H1 (cell line): Measurements from ENCODE around the gene TMEM164. TPM values are rescaled to one million over a fixed set of nuclear protein-coding genes. Genes with fewer than 3 reads are reported as not detected.

Source experiments
- CTCF ChIA-PET: fragments of 300-600 bp; sonication (Branson Sonifier 250); formaldehyde crosslinking; loops from one replicate; lab custom pipeline; 2021; ENCODE audit not compliant: partially characterized antibody; lab: Charles Lee
- POLR2A ChIA-PET: fragments of 300-600 bp; sonication (Branson Sonifier 250); formaldehyde crosslinking; loops from one replicate; lab custom pipeline; 2021; ENCODE audit warnings: inconsistent platforms; ENCODE audit not compliant: partially characterized antibody; lab: Charles Lee
- DNase-seq, 2 experiments: peaks; one replicate each; pipeline versions ENCODE4 v3.0.0 to v3.0.0-alpha.2; 2010 to 2022; ENCODE audit warnings: low spot score in 2 of 2, low read depth in 1 of 2, mixed read lengths in 1 of 2
- FAIRE-seq: peaks from 2 replicates; lab custom pipeline; 2011; peaks lifted over from hg19 to GRCh38; lab: Jason Lieb, UNC
- H2AFZ ChIP-seq: 2 replicates; pipeline ENCODE4 v1.8.1; 2012; ENCODE audit warnings: low read length, inconsistent platforms
- H2AK5ac ChIP-seq: 2 replicates; pipeline ENCODE4 v1.6.1; 2013; ENCODE audit warnings: low read depth, low read length
- H2BK120ac ChIP-seq: replicated peaks from 2 replicates; pipeline ENCODE3; 2013; ENCODE audit warnings: low read depth, low read length, inconsistent platforms
- H2BK12ac ChIP-seq: 2 replicates; pipeline ENCODE4 v1.6.1; 2013; ENCODE audit warnings: low read depth, low read length
- H2BK15ac ChIP-seq: 2 replicates; pipeline ENCODE4 v1.6.1; 2013; ENCODE audit warnings: low read length
- H2BK20ac ChIP-seq: 2 replicates; pipeline ENCODE4 v1.6.1; 2013; ENCODE audit warnings: low read length
- H2BK5ac ChIP-seq: 2 replicates; pipeline ENCODE4 v1.6.1; 2013; ENCODE audit warnings: low read depth, low read length
- H3K14ac ChIP-seq: 2 replicates; pipeline ENCODE4 v1.6.1; 2013; ENCODE audit warnings: inconsistent platforms; ENCODE audit not compliant: insufficient read length
- H3K18ac ChIP-seq: 2 replicates; pipeline ENCODE4 v1.6.1; 2013; ENCODE audit warnings: low read length; ENCODE audit errors: extremely low read depth
- H3K23ac ChIP-seq: 2 replicates; pipeline ENCODE4 v1.6.1; 2013; ENCODE audit warnings: inconsistent platforms; ENCODE audit not compliant: insufficient read length
- H3K23me2 ChIP-seq: 2 replicates; pipeline ENCODE4 v1.6.1; 2013; ENCODE audit warnings: low read depth, low read length
- H3K27ac ChIP-seq: 2 replicates; pipeline ENCODE4 v1.6.1; 2011; ENCODE audit warnings: low read depth, low read length, inconsistent platforms
- H3K27me3 ChIP-seq, 4 experiments: replicated peaks in 1 of 4; 1 replicate in 1 of 4; 2 replicates in 3 of 4; pipeline versions ENCODE4 v1.6.1 to v1.8.1; 2011 to 2013; ENCODE audit warnings: low read length in 3 of 4, mild to moderate bottlenecking in 3 of 4, inconsistent platforms in 2 of 4, mixed read lengths in 2 of 4, moderate library complexity in 1 of 4; ENCODE audit not compliant: control insufficient read depth in 3 of 4, insufficient read depth in 3 of 4; ENCODE audit errors: extremely low read depth in 1 of 4
- H3K36me3 ChIP-seq, 4 experiments: 2 replicates each; pipeline versions ENCODE4 v1.6.1 to v1.8.1; 2011 to 2013; ENCODE audit warnings: mild to moderate bottlenecking in 4 of 4, low read length in 3 of 4, moderate library complexity in 2 of 4, control low read depth in 1 of 4, inconsistent platforms in 1 of 4; ENCODE audit not compliant: insufficient read depth in 4 of 4, control insufficient read depth in 2 of 4
- H3K4ac ChIP-seq: replicated peaks from 2 replicates; pipeline ENCODE3; 2013; ENCODE audit warnings: low read length, low read depth, mixed read lengths, inconsistent platforms; ENCODE audit not compliant: insufficient read length
- H3K4me1 ChIP-seq, 4 experiments: replicated peaks in 1 of 4; 1 replicate in 1 of 4; 2 replicates in 3 of 4; pipeline versions ENCODE4 v1.6.1 to v1.8.1; 2011 to 2013; ENCODE audit warnings: low read length in 3 of 4, inconsistent platforms in 2 of 4, mixed read lengths in 1 of 4; ENCODE audit not compliant: insufficient read depth in 4 of 4, control insufficient read depth in 3 of 4
- H3K4me2 ChIP-seq, 2 experiments: 2 replicates each; pipeline versions ENCODE4 v1.6.1 to v1.8.1; 2011 to 2013; ENCODE audit warnings: low read depth in 2 of 2, low read length in 2 of 2, control low read depth in 1 of 2, inconsistent platforms in 1 of 2, mild to moderate bottlenecking in 1 of 2; ENCODE audit not compliant: insufficient read depth in 1 of 2
- H3K4me3 ChIP-seq, 4 experiments: fragments of 200-600, 300-600 bp in 1 of 4; sonication (generic), shearing (Covaris generic), sonication (Bioruptor Twin) in 1 of 4; 2 replicates each; pipeline versions ENCODE4 v1.5.1 to v1.8.1; 2011 to 2016; ENCODE audit warnings: low read length in 4 of 4, low read depth in 3 of 4, control low read depth in 2 of 4, inconsistent platforms in 2 of 4, mild to moderate bottlenecking in 2 of 4, mixed read lengths in 1 of 4, moderate library complexity in 1 of 4; ENCODE audit not compliant: insufficient read depth in 2 of 4; ENCODE audit errors: extremely low read depth in 1 of 4
- H3K56ac ChIP-seq: replicated peaks from 2 replicates; pipeline ENCODE3; 2013; ENCODE audit warnings: low read depth, mild to moderate bottlenecking, mixed read lengths, low read length, inconsistent platforms; ENCODE audit not compliant: insufficient read length
- H3K79me1 ChIP-seq: 2 replicates; pipeline ENCODE4 v1.6.1; 2013; ENCODE audit warnings: low read depth, low read length, control low read depth
- H3K79me2 ChIP-seq, 2 experiments: 2 replicates each; pipeline versions ENCODE4 v1.6.1 to v1.8.1; 2012 to 2013; ENCODE audit warnings: low read length in 2 of 2, mild to moderate bottlenecking in 2 of 2, inconsistent platforms in 1 of 2; ENCODE audit not compliant: insufficient read depth in 2 of 2, control insufficient read depth in 1 of 2
- H3K9ac ChIP-seq, 4 experiments: replicated peaks in 1 of 4; 1 replicate in 1 of 4; 2 replicates in 3 of 4; pipeline versions ENCODE4 v1.6.1 to v1.8.1; 2011 to 2013; ENCODE audit warnings: low read depth in 3 of 4, low read length in 3 of 4, control low read depth in 2 of 4, mild to moderate bottlenecking in 2 of 4, moderate library complexity in 2 of 4, inconsistent platforms in 1 of 4; ENCODE audit errors: extremely low read depth in 1 of 4
- H3K9me3 ChIP-seq, 2 experiments: 2 replicates each; pipeline versions ENCODE4 v1.6.1 to v1.8.1; 2012 to 2013; ENCODE audit warnings: mild to moderate bottlenecking in 2 of 2, moderate library complexity in 2 of 2, control low read depth in 1 of 2, inconsistent platforms in 1 of 2, low read depth in 1 of 2, low read length in 1 of 2, mixed read lengths in 1 of 2; ENCODE audit not compliant: insufficient read depth in 2 of 2
- H4K20me1 ChIP-seq, 2 experiments: replicated peaks in 1 of 2; 2 replicates each; pipeline versions ENCODE3 to v1.8.1; 2011 to 2013; ENCODE audit warnings: inconsistent platforms in 2 of 2, low read length in 2 of 2, mild to moderate bottlenecking in 1 of 2; ENCODE audit not compliant: insufficient read depth in 2 of 2, control insufficient read depth in 1 of 2
- H4K5ac ChIP-seq: 2 replicates; pipeline ENCODE4 v1.6.1; 2013; ENCODE audit warnings: low read length, low read depth, mixed read lengths, inconsistent platforms; ENCODE audit not compliant: insufficient read length
- H4K8ac ChIP-seq: 2 replicates; pipeline ENCODE4 v1.8.0; 2013; ENCODE audit warnings: mild to moderate bottlenecking, moderate library complexity, low read length, inconsistent platforms; ENCODE audit not compliant: insufficient read depth; ENCODE audit errors: extremely low read depth
- H4K91ac ChIP-seq: replicated peaks from 2 replicates; pipeline ENCODE3; 2013; ENCODE audit warnings: low read length, mixed read lengths, inconsistent platforms; ENCODE audit not compliant: insufficient read length
- BACH1 ChIP-seq: IDR thresholded peaks from 2 replicates; pipeline ENCODE4 v1.6.1; 2012; ENCODE audit warnings: low read length, improper control_type of control experiment
- CBX5 ChIP-seq: fragments of 300-800, 300-1000 bp; sonication (generic); IDR thresholded peaks from 2 replicates; pipeline ENCODE4 v1.7.1; 2016; ENCODE audit warnings: antibody characterized with exemption, low read length, low read depth
- CREB1 ChIP-seq: IDR thresholded peaks from 2 replicates; pipeline ENCODE4 v1.6.1; 2012; ENCODE audit warnings: inconsistent platforms
- JUN ChIP-seq: IDR thresholded peaks from 2 replicates; pipeline ENCODE4 v1.6.1; 2011; ENCODE audit warnings: low read depth, mild to moderate bottlenecking, improper control_type of control experiment, low read length
- NRF1 ChIP-seq: IDR thresholded peaks from 2 replicates; pipeline ENCODE4 v1.6.1; 2011; ENCODE audit warnings: mild to moderate bottlenecking, low read depth, low read length, improper control_type of control experiment
- PHF8 ChIP-seq: fragments of 200-600 bp; sonication (generic); conservative IDR thresholded peaks from 2 replicates; pipeline ENCODE4 v1.7.1; 2012; ENCODE audit warnings: low read depth, mild to moderate bottlenecking, inconsistent platforms, low read length, moderate library complexity
- POLR2A ChIP-seq, 2 experiments: IDR thresholded peaks; 1 replicate in 1 of 2; 2 replicates in 1 of 2; pipeline ENCODE4 v1.6.1; 2011; ENCODE audit warnings: low read depth in 2 of 2, low read length in 2 of 2, mild to moderate bottlenecking in 2 of 2; ENCODE audit errors: control extremely low read depth in 1 of 2
- POLR2AphosphoS5 ChIP-seq: IDR thresholded peaks from 2 replicates; pipeline ENCODE4 v1.6.1; 2011; ENCODE audit warnings: low read depth, low read length
- SAP30 ChIP-seq: fragments of 300-600 bp; sonication (generic); IDR thresholded peaks from 2 replicates; pipeline ENCODE4 v1.7.1; 2012; ENCODE audit warnings: low read length, moderate library complexity, mild to moderate bottlenecking, inconsistent platforms; ENCODE audit not compliant: insufficient read depth, insufficient replicate concordance
- SP4 ChIP-seq: IDR thresholded peaks from 2 replicates; pipeline ENCODE4 v1.6.1; 2012; ENCODE audit warnings: low read length, inconsistent platforms
- SRF ChIP-seq: IDR thresholded peaks from 2 replicates; pipeline ENCODE4 v1.6.1; 2011; ENCODE audit warnings: mild to moderate bottlenecking, low read depth, low read length, moderate library complexity
- SUZ12 ChIP-seq: fragments of 200-600 bp; sonication (generic); IDR thresholded peaks from 2 replicates; pipeline ENCODE4 v1.6.1; 2012; ENCODE audit warnings: mild to moderate bottlenecking, inconsistent platforms, low read length, moderate library complexity, mixed read lengths
- TAF1 ChIP-seq: IDR thresholded peaks from 2 replicates; pipeline ENCODE4 v1.6.1; 2011; ENCODE audit warnings: mild to moderate bottlenecking, low read depth, low read length
- TBP ChIP-seq: IDR thresholded peaks from 2 replicates; pipeline ENCODE4 v1.6.1; 2011; ENCODE audit warnings: low read depth, low read length, improper control_type of control experiment
- TCF12 ChIP-seq: IDR thresholded peaks from 2 replicates; pipeline ENCODE4 v1.6.1; 2011; ENCODE audit warnings: low read depth, mild to moderate bottlenecking, low read length
- TEAD4 ChIP-seq: IDR thresholded peaks from 2 replicates; pipeline ENCODE4 v1.6.1; 2012; ENCODE audit warnings: low read depth, low read length, inconsistent platforms, mixed read lengths
- WGBS, 2 experiments: shearing (Covaris generic) in 1 of 2; methylation state at CpG; one replicate each; pipeline versions ENCODE4 v1.1.6 to v1.1.7; 2013 to 2015; ENCODE audit warnings: low lambda C conversion rate in 2 of 2, mixed read lengths in 2 of 2, inconsistent platforms in 1 of 2, low coverage in 1 of 2, missing lambda C conversion rate in 1 of 2; ENCODE audit not compliant: insufficient replicate concordance in 2 of 2, insufficient coverage in 1 of 2, insufficient read length in 1 of 2; ENCODE audit errors: extremely low coverage in 1 of 2, missing lambda C conversion rate in 1 of 2; 5-methylcytosine and 5-hydroxymethylcytosine counted together
- polyA plus RNA-seq, 7 experiments: library from polyadenylated mRNA; depleted of rRNA in 3 of 7; stranded (reverse) in 5 of 7; unstranded in 2 of 7; fragments of >200 nt in 5 of 7; fragments of 200-250 nt in 2 of 7; gene quantifications; 1 replicate in 5 of 7; 2 replicates in 1 of 7; 4 replicates in 1 of 7; pipeline versions ENCODE4 v1.2.1 to v1.2.3, GENCODE V29; 2011 to 2013; ENCODE audit warnings: missing spikeins in 2 of 7, mixed read lengths in 2 of 7
- total RNA-seq: library from RNA; stranded (reverse); fragmentation: NEBNext Ultra II Directional; extraction: Animal tissue kit (Norgen Biotek cat#: 25700); gene quantifications from 2 replicates; pipeline ENCODE4 v1.2.1, GENCODE V29; 2021

The TMEM164 gene
- total and polyA plus RNA-seq, 2 of the 8 experiments (the other 6 are each of a cell fraction or from before 2014, with no cell fraction given) = 7.3 to 14.8 TPM

DNA sequence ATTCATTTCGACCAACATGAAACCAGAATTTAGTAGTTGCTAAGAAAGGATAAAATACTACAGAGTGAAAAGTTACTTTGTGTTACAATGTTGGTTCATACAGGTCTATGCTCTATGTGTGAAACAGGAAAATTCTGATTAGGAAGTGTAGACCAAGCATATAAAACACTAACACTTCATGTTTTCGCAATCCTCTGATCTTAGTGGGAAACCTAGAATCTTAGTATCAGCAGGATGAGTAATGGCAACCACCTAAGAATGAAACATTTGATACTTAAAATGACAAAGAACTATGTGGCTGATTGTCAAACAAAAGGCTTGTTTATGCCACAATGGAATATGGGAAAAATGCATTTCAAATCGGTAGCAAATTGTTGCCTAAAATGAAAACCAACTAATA, 198.9 kb downstream of the TMEM164 start:
- H2BK120ac ChIP-seq = no peak overlapping the region
- H3K18ac ChIP-seq = no peak overlapping the region
- no peak overlapping the region for H4K5ac ChIP-seq
- 75% methylated on average over 3 of the region's 3 CpGs; no CpG with 5 or more reads in 1 of the 2 experiments for WGBS, 2 experiments
- no peak overlapping the region for H3K4ac ChIP-seq
- H3K36me3 ChIP-seq = peaks cover 0 to 2% (median under 1%) of the 10 kb centered on the region in 4 experiments; a peak in 1 of 8 replicates
- FAIRE-seq (no peak), DNase-seq (no peak)
- no peak overlapping the region for H3K4me2 ChIP-seq
- H3K79me1 ChIP-seq = no peaks in the 10 kb centered on the region
- no peak overlapping the region for H3K27ac ChIP-seq
- no peak overlapping the region for H2BK12ac ChIP-seq
- H3K9ac ChIP-seq = no peak overlapping the region
- H2AFZ ChIP-seq = no peak overlapping the region
- no peaks in the 10 kb centered on the region for H3K27me3 ChIP-seq
- H2BK5ac ChIP-seq = no peak overlapping the region
- H3K14ac ChIP-seq = no peak overlapping the region
- H3K4me3 ChIP-seq = no peak overlapping the region
- no peak overlapping the region for H4K91ac ChIP-seq
- H2BK15ac ChIP-seq = no peak overlapping the region
- H3K23ac ChIP-seq = no peak overlapping the region
- POLR2A ChIA-PET = no interaction called here
- no peaks in the 10 kb centered on the region for H4K20me1 ChIP-seq
- no peaks in the 10 kb centered on the region for H3K79me2 ChIP-seq
- H4K8ac ChIP-seq = no peak overlapping the region
- H3K23me2 ChIP-seq = no peaks in the 10 kb centered on the region
- H3K4me1 ChIP-seq = no peaks in the 10 kb centered on the region
- CTCF ChIA-PET = no interaction called here
- H2AK5ac ChIP-seq = no peak overlapping the region
- H2BK20ac ChIP-seq = no peak overlapping the region
- no peaks in the 10 kb centered on the region for H3K9me3 ChIP-seq
- no peak overlapping the region for H3K56ac ChIP-seq
- no peak for TF ChIP-seq NRF1
- no peak for TF ChIP-seq POLR2AphosphoS5
- no peak for TF ChIP-seq POLR2A (IDR thresholded peaks at IDR 0.05; ENCODE audit: control extremely low read depth in 1 of 2, low read depth in 2 of 2, low read length in 2 of 2)
- TF ChIP-seq CBX5 = no peak
- no peak for TF ChIP-seq TEAD4
- no peak for TF ChIP-seq SP4
- no peak for TF ChIP-seq SAP30
- TF ChIP-seq SRF = no peak
- no peak for TF ChIP-seq JUN
- TF ChIP-seq PHF8 = no peak
- no peak for TF ChIP-seq BACH1
- no peak for TF ChIP-seq TBP
- no peak for TF ChIP-seq SUZ12
- no peak for TF ChIP-seq TAF1
- no peak for TF ChIP-seq TCF12
- TF ChIP-seq CREB1 = no peak
